HG03469 (cell line): Measurements from ENCODE around the gene OR4M2.
"Not testable (repeated sequence)": the region's sequence is repeated elsewhere in the genome, so short reads cannot be mapped to it uniquely, and the experiment has no call there.

Source experiments
- ATAC-seq: cut with Tn5 transposase; IDR thresholded peaks from one replicate; pipeline ENCODE4 v1.9.1; 2021; ENCODE audit warnings: mild to moderate bottlenecking, moderate library complexity, moderate number of reproducible peaks; ENCODE audit not compliant: unreplicated experiment

The OR4M2 gene, protein sequence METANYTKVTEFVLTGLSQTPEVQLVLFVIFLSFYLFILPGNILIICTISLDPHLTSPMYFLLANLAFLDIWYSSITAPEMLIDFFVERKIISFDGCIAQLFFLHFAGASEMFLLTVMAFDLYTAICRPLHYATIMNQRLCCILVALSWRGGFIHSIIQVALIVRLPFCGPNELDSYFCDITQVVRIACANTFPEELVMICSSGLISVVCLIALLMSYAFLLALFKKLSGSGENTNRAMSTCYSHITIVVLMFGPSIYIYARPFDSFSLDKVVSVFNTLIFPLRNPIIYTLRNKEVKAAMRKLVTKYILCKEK

DNA sequence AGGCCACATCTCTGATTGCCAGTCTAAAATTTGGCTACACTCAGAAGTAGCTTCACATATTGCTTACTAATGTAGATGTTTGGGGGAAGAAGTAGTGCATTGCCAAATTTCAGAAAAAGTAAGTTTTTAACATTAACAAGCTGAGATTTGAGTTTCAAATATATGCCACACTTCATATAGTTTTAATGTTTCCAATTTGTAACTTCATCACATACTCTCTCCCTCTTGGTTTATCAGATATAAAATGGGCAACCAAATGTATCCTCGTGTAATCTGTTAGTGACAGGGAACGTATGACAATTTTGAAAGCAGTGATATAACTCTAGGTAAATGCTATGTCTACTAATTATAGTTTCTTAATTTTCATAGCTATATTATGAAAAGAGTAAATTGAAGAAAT lies at the start of gene OR4M2:
TSS of gene OR4M2 (plus strand) at position 301 of the 400 bp plus-strand sequence. CDS start at position 399, 98 bp downstream.
- ATAC-seq: not testable (repeated sequence)

DNA sequence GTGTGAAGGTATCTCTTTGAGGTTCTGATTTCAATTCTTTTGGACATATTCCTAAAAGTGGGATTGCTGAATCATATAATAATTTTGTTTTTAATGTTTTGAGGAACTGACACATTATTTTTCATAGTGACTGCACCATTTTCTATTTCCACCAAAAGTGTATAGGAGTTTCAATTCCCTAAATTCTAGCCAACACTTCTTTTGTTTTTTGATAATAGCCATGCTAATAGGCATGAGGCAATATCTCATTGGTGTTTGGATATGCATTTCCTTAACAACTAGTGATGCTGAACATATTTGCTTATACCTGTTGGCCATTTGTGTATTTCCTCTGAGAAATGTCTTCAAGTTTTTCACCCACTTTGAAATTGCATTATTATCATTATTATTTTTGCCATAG lies 11.1 kb upstream of the OR4M2 start:
- not testable (repeated sequence) for ATAC-seq

DNA sequence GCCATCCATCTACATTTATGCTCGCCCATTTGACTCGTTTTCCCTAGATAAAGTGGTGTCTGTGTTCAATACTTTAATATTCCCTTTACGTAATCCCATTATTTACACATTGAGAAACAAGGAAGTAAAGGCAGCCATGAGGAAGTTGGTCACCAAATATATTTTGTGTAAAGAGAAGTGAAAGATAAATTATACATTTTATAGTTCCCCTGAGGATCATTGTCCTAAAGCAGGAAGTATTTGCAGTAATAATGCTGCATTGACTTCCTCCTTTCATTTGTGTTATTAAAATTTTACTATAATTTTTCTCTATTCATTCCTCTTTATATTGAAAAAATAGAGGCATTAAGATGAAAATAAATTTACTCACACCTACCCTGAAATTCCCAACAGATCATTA lies 1.1 kb downstream of the OR4M2 start:
- ATAC-seq: not testable (repeated sequence)

DNA sequence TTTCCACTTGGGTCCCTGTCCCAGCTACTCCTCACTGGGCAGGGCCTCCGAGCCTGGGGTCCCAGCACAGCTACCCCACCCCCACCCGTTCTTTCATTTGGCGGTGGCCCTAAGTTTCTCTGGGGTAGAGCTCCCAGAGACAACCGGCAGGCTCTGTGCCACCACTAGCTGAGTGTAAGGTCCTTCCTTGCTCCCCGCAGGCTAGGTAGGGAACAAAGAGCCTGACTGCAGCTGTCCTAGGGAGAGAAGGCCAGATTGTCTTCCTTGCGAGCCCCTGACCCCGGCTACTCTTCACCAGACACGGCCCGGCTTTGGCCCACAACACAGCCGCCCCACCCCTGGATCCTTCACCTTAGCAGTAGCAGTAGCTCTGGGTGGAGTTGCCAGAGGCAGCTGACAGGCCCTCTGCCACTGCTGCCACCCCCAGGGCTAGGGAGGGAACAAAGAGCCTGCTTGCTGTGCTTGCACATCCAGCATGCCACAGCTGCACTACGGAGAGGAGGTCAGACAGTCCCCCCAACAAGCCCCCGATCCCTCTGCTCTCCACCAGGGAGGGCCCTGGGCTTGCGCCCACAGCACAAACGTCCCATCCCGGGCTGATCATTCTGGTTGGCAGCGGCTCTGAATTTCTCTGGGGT lies 18.4 kb downstream of the OR4M2 start:
- not testable (repeated sequence) for ATAC-seq

DNA sequence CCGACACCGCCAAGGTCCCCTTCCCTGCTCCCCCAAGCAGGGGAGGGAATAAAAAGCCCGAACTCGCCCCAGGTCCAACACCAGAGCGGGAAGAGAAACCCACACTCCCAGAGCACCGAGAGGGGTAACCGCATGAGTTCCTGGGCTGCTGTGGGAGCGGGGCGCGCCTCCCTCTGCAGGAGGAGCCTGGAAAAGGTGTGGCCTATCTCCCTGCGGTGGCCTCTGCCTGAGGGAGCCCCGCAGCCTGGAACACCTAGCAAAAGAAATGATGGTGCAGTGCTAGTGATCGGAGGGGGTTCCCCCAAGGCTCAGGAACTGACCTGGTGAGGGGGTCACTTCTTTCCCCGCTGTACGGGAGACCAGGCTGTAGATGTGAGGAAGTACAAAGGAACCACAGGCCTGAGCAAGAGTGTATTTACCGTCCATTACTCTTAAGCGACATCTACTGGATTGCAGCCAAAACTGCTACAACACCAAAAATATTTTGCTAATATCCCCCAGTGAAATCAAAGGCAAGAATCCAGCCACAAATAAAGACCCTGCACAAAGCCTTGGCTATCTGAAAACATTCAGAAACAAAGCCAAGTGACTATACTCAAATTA lies 19.1 kb downstream of the OR4M2 start:
- ATAC-seq: not testable (repeated sequence)

DNA sequence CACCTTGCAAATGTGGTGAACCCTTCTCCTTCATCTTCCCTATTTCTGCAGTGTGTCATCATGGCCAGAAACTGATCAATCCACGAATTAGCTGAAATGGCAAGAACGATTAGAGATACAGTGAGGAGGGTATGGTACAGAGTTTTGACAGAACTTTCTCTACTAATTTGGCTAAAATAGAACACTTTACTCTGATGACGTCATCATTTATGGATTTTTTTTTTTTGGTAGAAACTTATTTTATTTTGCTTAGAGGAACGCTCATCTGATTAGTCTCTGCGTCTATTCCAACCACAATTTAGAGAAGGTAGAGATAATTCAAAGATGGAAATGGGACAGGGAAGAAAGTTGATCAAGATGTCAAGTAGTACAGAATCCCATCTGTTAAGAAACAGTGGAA lies 41.7 kb downstream of the OR4M2 start:
- ATAC-seq: not testable (repeated sequence)
